Peyer's patch (tissue), 4 donors: Measurements from ENCODE around the gene NIPAL4. TPM values are rescaled to one million over a fixed set of nuclear protein-coding genes. Genes with fewer than 3 reads are reported as not detected.
A peak's percentile ranks its signal among the peaks of the same experiment; 100 is the strongest.

Experiments used
- DNase-seq, 3 donors: peaks; one replicate each; pipeline ENCODE4 v3.0.0-alpha.2; 2017 to 2019
- H3K27ac ChIP-seq, 4 donors: fragments of 200-600 bp; sonication (generic); one replicate each; pipeline ENCODE4 v1.5.1; 2016 to 2019
- H3K27me3 ChIP-seq, 2 donors: fragments of 200-600 bp; sonication (generic); one replicate each; pipeline ENCODE4 v1.5.1; 2019
- H3K36me3 ChIP-seq, 3 donors: fragments of 200-600 bp; sonication (generic); one replicate each; pipeline ENCODE4 v1.5.1; 2016 to 2019
- H3K4me1 ChIP-seq, 4 donors: fragments of 200-600 bp; sonication (generic); one replicate each; pipeline ENCODE4 v1.5.1; 2016 to 2019
- H3K4me3 ChIP-seq, 4 donors: fragments of 200-600 bp; sonication (generic); 1 replicate in 3 of 4; 2 replicates in 1 of 4; pipeline ENCODE4 v1.5.1; 2016 to 2019; ENCODE audit warnings: mild to moderate bottlenecking in 1 of 4
- H3K9me3 ChIP-seq, 4 donors: fragments of 200-600 bp; sonication (generic); one replicate each; pipeline ENCODE4 v1.5.1; 2016 to 2019; ENCODE audit warnings: mild to moderate bottlenecking in 1 of 4
- CTCF ChIP-seq, 6 experiments: fragments of 450-650 bp in 4 of 6; fragments of 200-600 bp in 2 of 6; sonication (generic) in 1 of 6; IDR thresholded peaks; one replicate each; pipeline ENCODE4 v1.5.1; 2017 to 2019; ENCODE audit warnings: antibody characterized with exemption in 6 of 6, mild to moderate bottlenecking in 3 of 6, moderate library complexity in 1 of 6
- POLR2A ChIP-seq, 2 donors: fragments of 450-650 bp; IDR thresholded peaks; one replicate each; pipeline ENCODE4 v1.5.1; 2017; ENCODE audit warnings: antibody characterized with exemption in 2 of 2, mild to moderate bottlenecking in 2 of 2, moderate library complexity in 2 of 2
- total RNA-seq, 4 donors: library from RNA; depleted of rRNA; stranded (reverse); fragments of >200 nt; gene quantifications; one replicate each; pipeline ENCODE4 v1.1.0, GENCODE V29; 2016

The NIPAL4 gene
- total RNA-seq, 4 donors from 2014 or later, result not detected

GRCh38 chr5:157518963-157519362, 59.0 kb downstream of the NIPAL4 start:
- H3K4me3 ChIP-seq, result no peak overlapping the region
- no peaks in the 10 kb centered on the region for H3K36me3 ChIP-seq
- H3K9me3 ChIP-seq, result no peaks in the 10 kb centered on the region
- peak overlapping the region in 1 of 4 donors; percentile 75 for H3K27ac ChIP-seq
- TF ChIP-seq POLR2A (IDR thresholded peaks at IDR 0.05) (no peak), CTCF (IDR thresholded peaks at IDR 0.05) (no peak)
- peaks cover 0 to 16% (median 6%) of the 10 kb centered on the region in 4 donors for H3K4me1 ChIP-seq
- H3K27me3 ChIP-seq, result no peaks in the 10 kb centered on the region
- peak in 1 of 3 donors; percentile 30 for DNase-seq

GRCh38 chr5:157519579-157520253, 59.7 kb downstream of the NIPAL4 start:
- H3K4me3 ChIP-seq, result no peak overlapping the region
- peak in 1 of 3 donors; percentile 50 for DNase-seq
- no peaks in the 10 kb centered on the region for H3K9me3 ChIP-seq
- H3K27ac ChIP-seq, result peak overlapping the region in 3 of 4 donors; percentile 32 to 75 (median 34)
- no peaks in the 10 kb centered on the region for H3K27me3 ChIP-seq
- peaks cover 0 to 16% (median 6%) of the 10 kb centered on the region in 4 donors for H3K4me1 ChIP-seq
- H3K36me3 ChIP-seq, result no peaks in the 10 kb centered on the region
- no peak for TF ChIP-seq CTCF (IDR thresholded peaks at IDR 0.05)
- no peak for TF ChIP-seq POLR2A (IDR thresholded peaks at IDR 0.05)

GRCh38 chr5:157520911-157521703, 61.1 kb downstream of the NIPAL4 start:
- H3K4me1 ChIP-seq, result peaks cover 0 to 16% (median 6%) of the 10 kb centered on the region in 4 donors
- peak in 1 of 3 donors; percentile 37 for DNase-seq
- no peak for TF ChIP-seq CTCF (IDR thresholded peaks at IDR 0.05)
- TF ChIP-seq POLR2A (IDR thresholded peaks at IDR 0.05), result no peak
- H3K4me3 ChIP-seq, result no peak overlapping the region
- peak overlapping the region in 2 of 4 donors; percentile 34 to 71 for H3K27ac ChIP-seq
- no peaks in the 10 kb centered on the region for H3K36me3 ChIP-seq
- H3K9me3 ChIP-seq, result no peaks in the 10 kb centered on the region
- no peaks in the 10 kb centered on the region for H3K27me3 ChIP-seq

- no peak for DNase-seq
- no peak for TF ChIP-seq POLR2A (IDR thresholded peaks at IDR 0.05)
- TF ChIP-seq CTCF (IDR thresholded peaks at IDR 0.05), result no peak
- no peaks in the 10 kb centered on the region for H3K36me3 ChIP-seq
- H3K4me3 ChIP-seq, result no peak overlapping the region
- no peaks in the 10 kb centered on the region for H3K27me3 ChIP-seq
- peak overlapping the region in 2 of 4 donors; percentile 34 to 71 for H3K27ac ChIP-seq
- no peaks in the 10 kb centered on the region for H3K9me3 ChIP-seq
- H3K4me1 ChIP-seq, result peaks cover 0 to 16% (median 6%) of the 10 kb centered on the region in 4 donors
Measured at GRCh38 chr5:157521704-157522029, 61.7 kb downstream of the NIPAL4 start.

- peak overlapping the region in 1 of 4 donors; percentile 71 for H3K27ac ChIP-seq
- no peak for DNase-seq
- no peaks in the 10 kb centered on the region for H3K36me3 ChIP-seq
- no peaks in the 10 kb centered on the region for H3K27me3 ChIP-seq
- no peaks in the 10 kb centered on the region for H3K9me3 ChIP-seq
- H3K4me3 ChIP-seq, result no peak overlapping the region
- peaks cover 0 to 16% (median 4%) of the 10 kb centered on the region in 4 donors for H3K4me1 ChIP-seq
- TF ChIP-seq CTCF (IDR thresholded peaks at IDR 0.05) (no peak), POLR2A (IDR thresholded peaks at IDR 0.05) (no peak)
Measured at GRCh38 chr5:157523976-157524375, 64.0 kb downstream of the NIPAL4 start.

Other genes starting within 250 kb of the NIPAL4 start
- gene CYFIP2, start 194.1 kb upstream of the NIPAL4 start, total RNA-seq, result 100 to 1,000 TPM in 1 of 4 donors, 10 to 100 TPM in 3; 46.5 to 155 (median 57.2) TPM
- gene ADAM19, start 115.6 kb downstream of the NIPAL4 start, total RNA-seq, result 10 to 100 TPM in 1 of 4 donors, 1 to 10 TPM in 3; 1.1 to 47.9 (median 5.4) TPM
- gene SOX30, start 192.2 kb downstream of the NIPAL4 start, total RNA-seq, result 1 to 10 TPM in 1 of 4 donors, under 1 TPM in 1, not detected in 2; 0.66 to 1.8 TPM
- 1 to 10 TPM in 1 of 4 donors, not detected in 3; 1.7 TPM for gene C5orf52, start 211.3 kb downstream of the NIPAL4 start, total RNA-seq